HG02610 (cell line): ENCODE results near the gene MICAL2.

Experiments used
- ATAC-seq: cut with Tn5 transposase; IDR thresholded peaks from one replicate; pipeline ENCODE4 v1.9.1; 2021; ENCODE audit warnings: mild to moderate bottlenecking, moderate library complexity; ENCODE audit not compliant: unreplicated experiment

The MICAL2 gene

DNA sequence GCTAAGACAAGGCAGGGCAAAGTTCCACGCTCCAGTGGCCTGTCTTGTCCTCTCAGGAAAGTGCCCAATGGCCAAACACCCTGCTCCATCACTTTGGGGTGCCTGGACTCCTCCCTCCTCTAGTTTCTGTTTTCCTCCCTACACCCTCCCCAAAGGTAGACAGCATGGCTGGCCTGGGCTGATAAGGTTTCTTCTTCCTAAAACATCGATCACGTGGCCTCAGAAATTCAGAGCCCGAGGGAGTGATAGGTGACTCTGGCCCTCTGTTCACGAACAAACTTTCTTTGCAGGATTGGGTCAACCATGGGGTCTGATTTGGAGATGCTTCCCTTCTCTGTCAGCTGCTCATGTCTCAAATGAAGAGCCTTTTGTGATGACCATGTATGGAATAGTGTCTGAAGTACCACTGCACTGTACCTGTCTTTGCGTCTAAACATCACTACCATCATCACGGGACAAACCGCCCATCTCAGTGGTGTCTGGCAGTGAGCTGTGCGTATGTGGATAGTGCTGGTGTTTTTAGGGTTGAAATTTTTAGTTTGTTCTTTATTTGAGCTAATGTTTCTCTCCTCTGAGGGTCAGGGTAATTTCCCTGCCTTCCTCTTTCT, 6.1 kb downstream of the MICAL2 start:
- no peak for ATAC-seq

DNA sequence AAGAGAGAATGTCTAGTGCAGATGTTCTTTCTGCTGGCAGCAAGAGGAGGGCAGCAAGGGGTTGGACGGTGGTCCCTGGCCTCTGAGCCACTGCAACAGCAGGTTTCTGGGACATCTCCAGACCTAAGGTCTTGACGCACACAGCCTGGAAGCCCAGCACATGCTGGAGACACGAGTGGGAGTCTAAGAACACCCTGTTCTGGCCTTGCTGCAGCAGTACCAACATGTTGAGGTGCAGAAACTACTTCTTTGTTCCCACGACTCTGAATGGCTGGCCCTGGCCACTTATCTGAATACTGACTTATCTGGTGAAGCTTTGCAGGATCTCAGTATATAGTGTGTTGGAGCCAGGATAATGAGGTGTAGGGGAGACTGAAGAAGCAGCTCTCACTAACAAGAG, 6.8 kb downstream of the MICAL2 start:
- ATAC-seq = no peak

GRCh38 chr11:12117611-12118010, 7.2 kb downstream of the MICAL2 start:
- ATAC-seq = no peak

- ATAC-seq = no peak
These were observed 8.6 kb downstream of the MICAL2 start for GRCh38 chr11:12118949-12119348.

DNA sequence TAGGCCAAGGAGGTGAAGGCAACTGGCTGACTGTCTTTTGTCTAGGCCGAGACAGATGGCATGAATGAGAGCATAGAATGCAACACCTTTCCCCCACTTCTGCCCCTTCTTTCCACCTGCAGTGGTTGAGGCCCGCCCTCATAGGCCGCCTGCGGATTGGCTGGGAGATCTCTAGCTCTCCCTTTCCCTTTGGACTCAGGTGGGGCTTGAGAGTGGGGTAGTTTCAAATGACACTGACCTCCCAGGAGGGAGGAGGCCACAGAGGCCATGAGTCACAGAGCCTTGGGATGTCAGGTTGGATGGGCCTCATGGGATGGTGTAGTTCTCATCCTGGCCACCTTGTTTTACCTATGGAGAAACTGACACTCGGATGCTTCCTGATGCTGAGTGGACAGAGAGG, 9.1 kb downstream of the MICAL2 start:
- no peak for ATAC-seq

DNA sequence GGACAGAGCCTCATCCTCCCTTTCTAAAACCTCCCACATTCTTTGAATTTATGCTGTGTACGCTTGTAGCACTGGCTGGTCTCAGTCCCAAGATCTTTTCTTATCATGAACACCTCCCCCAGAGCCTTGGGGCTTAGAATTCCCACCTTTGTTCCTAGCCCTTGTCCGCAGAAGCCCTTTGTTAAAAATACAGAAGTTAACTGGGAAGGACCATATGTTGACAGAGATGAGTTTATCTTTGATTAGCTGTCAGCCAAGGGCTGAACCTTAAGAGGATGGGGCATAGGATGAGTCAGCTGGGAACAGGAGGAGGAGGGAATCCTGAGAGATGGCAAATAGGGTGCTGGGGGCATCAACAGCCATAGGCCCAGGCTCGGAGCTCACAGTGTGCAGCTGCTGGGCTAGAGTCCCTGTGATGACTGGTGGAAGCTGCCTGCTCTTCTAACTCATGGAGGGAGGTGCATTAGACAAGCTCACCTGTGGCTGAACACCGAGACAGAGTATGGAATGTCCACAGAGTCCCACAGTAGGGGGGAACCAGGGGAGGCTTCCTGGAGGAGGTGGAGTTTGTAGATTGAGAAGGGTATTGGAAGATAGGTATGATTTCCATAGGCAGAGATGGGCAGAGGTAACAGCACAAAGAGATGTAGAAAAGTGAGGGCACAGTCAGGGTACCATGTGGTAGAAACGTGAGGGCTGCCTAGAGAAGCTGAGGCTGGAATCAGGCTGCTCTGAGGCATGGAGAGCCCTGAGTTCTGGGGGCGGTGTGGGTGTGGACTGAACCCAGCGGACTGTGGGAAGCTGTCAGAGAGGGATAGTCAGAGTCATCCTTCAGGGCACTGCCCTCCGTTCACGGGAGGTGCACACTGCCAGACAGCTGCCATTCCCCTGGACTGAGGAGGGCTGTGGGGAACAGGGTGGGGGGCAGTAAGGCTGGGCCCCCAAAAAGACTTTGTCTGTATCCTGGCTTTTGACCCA, 9.9 kb downstream of the MICAL2 start:
- no peak for ATAC-seq

DNA sequence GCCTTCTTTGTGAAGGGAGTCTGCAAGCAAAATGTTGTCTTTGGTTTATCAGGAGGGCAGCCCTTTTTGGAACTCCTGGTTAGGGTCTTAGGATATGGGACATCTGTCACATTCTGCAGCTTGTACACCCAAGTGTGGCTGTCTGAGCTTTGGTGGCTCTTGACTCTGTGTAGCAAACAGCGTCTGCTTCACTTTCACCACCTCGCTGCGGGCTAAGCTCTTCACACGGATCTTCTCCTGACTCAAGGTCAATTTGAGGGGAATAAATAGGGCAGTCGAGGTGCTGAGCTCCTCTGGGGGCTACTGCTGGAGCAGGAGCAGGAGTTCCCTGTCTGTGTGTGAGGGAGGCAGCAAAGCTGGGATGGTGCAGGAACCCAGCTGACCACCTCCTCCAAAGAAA, 10.6 kb downstream of the MICAL2 start:
- no peak for ATAC-seq

DNA sequence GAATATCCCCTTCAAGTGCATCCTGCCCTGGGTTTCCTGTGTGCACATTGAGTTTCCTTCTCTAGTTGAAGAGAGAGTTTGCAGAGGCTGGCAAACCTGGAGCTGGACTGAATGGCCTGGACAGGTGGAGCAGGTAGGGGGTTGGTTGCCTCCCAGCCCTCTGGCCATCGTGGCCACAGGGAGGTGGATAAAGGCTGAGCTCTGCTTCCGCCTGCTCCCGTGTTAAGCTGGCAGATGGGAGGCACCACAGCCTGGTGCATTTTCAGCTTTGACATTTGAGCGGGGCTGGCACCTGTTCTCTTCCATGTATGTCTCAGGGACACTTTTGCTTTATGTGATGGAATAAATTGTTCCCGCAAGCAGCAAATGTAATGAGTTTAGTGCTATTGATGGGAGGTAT, 11.1 kb downstream of the MICAL2 start:
- ATAC-seq = no peak

DNA sequence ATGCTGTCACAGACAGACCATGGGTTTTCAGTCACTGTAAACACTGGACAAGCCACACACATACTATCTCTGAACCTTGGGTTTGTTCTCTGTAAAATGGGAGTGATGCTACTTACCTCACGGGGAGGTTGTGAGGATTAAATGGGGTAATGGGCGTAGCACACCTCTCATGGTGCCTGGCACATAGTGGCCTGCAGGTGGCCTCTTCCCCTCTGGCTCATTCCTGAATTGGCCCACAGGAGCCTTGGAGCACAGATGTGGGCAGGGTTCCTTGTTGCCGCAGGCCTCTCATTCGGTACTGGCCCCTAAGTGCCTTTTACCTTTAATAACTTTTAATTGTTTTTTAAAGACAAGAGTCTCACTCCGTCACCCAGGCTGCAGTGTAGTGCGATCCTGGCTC, 11.7 kb downstream of the MICAL2 start:
- ATAC-seq = no peak

GRCh38 chr11:12123273-12123672, 12.9 kb downstream of the MICAL2 start:
- ATAC-seq = no peak

GRCh38 chr11:12123799-12124198, 13.4 kb downstream of the MICAL2 start:
- no peak for ATAC-seq

GRCh38 chr11:12124306-12124705, 13.9 kb downstream of the MICAL2 start:
- ATAC-seq = no peak

DNA sequence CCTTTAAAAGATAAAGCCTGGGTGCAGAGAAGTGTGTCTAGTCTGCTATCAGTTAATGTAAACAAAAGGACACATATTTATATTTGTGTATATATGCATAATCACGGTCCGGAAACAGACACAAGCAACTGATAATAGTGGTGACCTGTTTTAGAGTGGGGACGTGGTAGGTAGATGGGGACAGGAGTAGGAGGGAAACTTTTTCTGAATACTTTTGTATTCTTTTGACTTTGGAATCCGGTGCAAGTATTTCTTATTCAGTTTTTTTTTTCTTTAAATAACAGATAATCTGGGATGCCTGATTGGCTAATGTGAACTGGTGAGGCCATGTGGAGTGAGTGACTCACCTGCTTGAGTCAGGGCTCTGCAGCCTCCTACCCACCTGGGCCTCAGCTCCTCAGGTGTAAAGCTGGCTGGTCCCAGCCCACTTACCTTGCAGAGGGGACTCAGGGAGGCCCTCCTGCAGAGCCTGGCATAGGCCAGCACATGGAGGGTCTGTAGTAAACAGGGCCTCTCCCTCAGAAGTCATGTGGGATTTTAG, 15.3 kb downstream of the MICAL2 start:
- ATAC-seq = no peak

DNA sequence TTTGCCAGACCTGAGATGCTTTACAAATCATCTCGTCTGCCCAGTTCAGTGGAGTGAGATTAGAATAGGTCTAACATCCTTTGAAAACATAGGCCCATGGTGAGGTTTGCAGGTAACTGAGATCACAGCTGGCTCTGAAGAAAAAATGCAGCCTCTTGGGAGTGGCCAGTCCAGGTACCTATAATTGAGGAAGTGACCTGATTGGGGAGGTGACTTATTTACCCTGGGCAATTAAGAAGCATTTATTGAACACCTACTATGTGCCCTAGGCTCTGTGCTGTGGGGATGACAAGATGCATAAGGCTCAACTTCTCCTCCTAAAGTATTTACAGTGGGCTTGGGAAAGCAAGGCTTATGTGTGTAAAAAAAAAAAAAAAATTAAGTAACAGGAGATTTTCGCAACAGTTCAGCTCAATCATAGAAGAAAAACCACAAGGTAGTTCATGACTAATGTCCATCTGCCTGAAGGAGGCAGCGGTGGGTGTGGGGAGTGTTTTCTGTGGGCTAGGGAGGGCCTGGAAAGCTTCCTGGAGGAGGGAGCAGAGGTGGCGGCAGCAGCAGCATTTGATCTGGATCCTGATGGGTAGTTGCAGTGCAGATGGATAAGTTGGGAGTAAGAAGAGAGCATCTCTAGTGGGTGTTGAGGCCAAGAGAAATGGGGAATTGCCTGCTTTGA, 16.1 kb downstream of the MICAL2 start:
- ATAC-seq = no peak

GRCh38 chr11:12127206-12127898, 17.0 kb downstream of the MICAL2 start:
- no peak for ATAC-seq

DNA sequence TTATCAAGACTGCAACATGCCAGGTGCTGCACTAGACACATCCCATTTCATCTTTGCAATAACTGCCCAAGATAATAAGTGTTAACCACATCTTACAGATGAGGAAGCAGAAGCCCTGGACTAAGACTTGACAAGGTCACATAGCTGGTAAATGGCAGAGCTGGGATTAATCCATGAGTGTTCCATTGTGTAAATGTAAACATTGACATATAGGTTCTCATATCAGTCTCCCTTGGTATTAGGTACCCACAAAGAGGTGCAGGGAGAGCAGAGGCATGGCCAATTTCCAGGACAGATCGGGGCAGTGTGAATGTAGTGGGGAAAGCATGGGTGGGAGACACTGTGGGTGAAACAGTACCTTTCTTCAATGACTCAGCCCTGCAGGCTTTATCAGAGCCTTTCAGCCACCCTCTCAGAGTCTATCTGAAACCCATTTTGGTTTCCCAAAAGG, 17.9 kb downstream of the MICAL2 start:
- no peak for ATAC-seq

GRCh38 chr11:12129227-12129626, 18.8 kb downstream of the MICAL2 start:
- ATAC-seq = no peak

DNA sequence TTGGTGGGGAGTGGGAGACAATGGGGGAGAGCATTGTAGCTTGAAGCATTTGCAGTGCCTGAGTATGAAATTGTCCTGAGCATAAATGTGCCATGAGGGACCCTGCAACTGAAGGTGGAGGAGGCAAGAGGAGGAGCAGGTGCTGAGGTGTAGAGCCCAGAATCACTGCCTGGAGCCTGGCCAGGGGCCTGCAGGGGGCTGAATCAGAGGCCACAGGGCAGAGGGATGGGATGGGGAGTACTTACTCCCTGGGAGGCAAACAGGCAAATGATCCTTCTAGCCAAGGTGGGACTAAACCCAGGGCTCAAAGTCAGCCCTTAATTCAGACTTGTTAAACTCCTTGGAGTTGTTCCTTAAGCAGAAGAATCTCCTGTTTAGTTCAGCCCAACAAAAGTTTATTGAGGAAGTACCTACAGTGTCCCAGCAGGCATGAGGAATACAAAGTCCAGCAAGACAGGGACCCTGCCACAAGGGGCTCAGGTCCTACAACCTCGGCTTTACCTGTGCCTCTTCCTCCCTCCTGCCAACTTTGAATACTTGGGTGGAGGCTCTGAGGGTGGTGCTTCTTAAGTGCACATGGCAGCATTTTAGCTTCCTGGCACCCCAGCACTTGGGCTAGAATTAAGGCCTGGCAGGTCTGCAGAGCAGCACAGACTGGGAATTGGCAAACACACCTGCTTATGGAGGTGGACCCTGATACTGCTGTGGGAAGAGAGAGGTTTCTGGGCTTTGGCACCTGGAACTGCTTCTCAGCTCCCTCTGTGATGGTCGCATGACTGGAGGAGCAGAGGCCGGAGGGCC, 20.0 kb downstream of the MICAL2 start:
- no peak for ATAC-seq

GRCh38 chr11:12131943-12132789, 21.8 kb downstream of the MICAL2 start:
- ATAC-seq = no peak
